Measurements from ENCODE around the gene FBXL17.
A peak's percentile ranks its signal among the peaks of the same experiment; 100 is the strongest.

The FBXL17 gene

GRCh38 chr5:107876261-107876660 is 505.6 kb downstream of the FBXL17 start:
- DNase-seq (ENCODE audit: insufficient read length, low spot score) = no peak
- no peak for FAIRE-seq

GRCh38 chr5:107875833-107876232 is 506.1 kb downstream of the FBXL17 start:
- DNase-seq (ENCODE audit: insufficient read length, low spot score) = no peak
- no peak for FAIRE-seq

GRCh38 chr5:107874795-107875194 is 507.1 kb downstream of the FBXL17 start:
- FAIRE-seq = no peak
- no peak for DNase-seq (ENCODE audit: insufficient read length, low spot score)

- FAIRE-seq (no peak), DNase-seq (ENCODE audit: insufficient read length, low spot score) (no peak)
Observed at GRCh38 chr5:107873877-107874276, 508.0 kb downstream of the FBXL17 start.

- DNase-seq (ENCODE audit: insufficient read length, low spot score) = no peak
- no peak for FAIRE-seq
Observed at GRCh38 chr5:107871023-107871422, 510.9 kb downstream of the FBXL17 start.

GRCh38 chr5:107869438-107870115 is 512.3 kb downstream of the FBXL17 start:
- FAIRE-seq (no peak), DNase-seq (ENCODE audit: insufficient read length, low spot score) (peak; percentile 26)

GRCh38 chr5:107868650-107869409 is 513.1 kb downstream of the FBXL17 start:
- DNase-seq (ENCODE audit: insufficient read length, low spot score) (no peak), FAIRE-seq (no peak)

- DNase-seq (ENCODE audit: insufficient read length, low spot score) (no peak), FAIRE-seq (no peak)
Observed at GRCh38 chr5:107867266-107867665, 514.6 kb downstream of the FBXL17 start.

- DNase-seq (ENCODE audit: insufficient read length, low spot score) (no peak), FAIRE-seq (no peak)
Observed at GRCh38 chr5:107864793-107865192, 517.1 kb downstream of the FBXL17 start.

GRCh38 chr5:107863125-107863524 is 518.8 kb downstream of the FBXL17 start:
- DNase-seq (ENCODE audit: insufficient read length, low spot score) = no peak
- no peak for FAIRE-seq

GRCh38 chr5:107861565-107861964 is 520.3 kb downstream of the FBXL17 start:
- no peak for DNase-seq (ENCODE audit: insufficient read length, low spot score)
- no peak for FAIRE-seq

GRCh38 chr5:107860044-107860443 is 521.9 kb downstream of the FBXL17 start:
- FAIRE-seq = no peak
- DNase-seq (ENCODE audit: insufficient read length, low spot score) = no peak

GRCh38 chr5:107858788-107859187 is 523.1 kb downstream of the FBXL17 start:
- DNase-seq (ENCODE audit: insufficient read length, low spot score) = no peak
- no peak for FAIRE-seq

GRCh38 chr5:107858324-107858723 is 523.6 kb downstream of the FBXL17 start:
- DNase-seq (ENCODE audit: insufficient read length, low spot score) = no peak
- no peak for FAIRE-seq

- no peak for DNase-seq (ENCODE audit: insufficient read length, low spot score)
- FAIRE-seq = no peak
Observed at GRCh38 chr5:107857785-107858184, 524.1 kb downstream of the FBXL17 start.

GRCh38 chr5:107855171-107855570 is 526.7 kb downstream of the FBXL17 start:
- FAIRE-seq (no peak), DNase-seq (ENCODE audit: insufficient read length, low spot score) (no peak)

- FAIRE-seq (no peak), DNase-seq (ENCODE audit: insufficient read length, low spot score) (no peak)
Observed at GRCh38 chr5:107853696-107854095, 528.2 kb downstream of the FBXL17 start.

GRCh38 chr5:107853031-107853430 is 528.9 kb downstream of the FBXL17 start:
- DNase-seq (ENCODE audit: insufficient read length, low spot score) (no peak), FAIRE-seq (no peak)

- no peak for DNase-seq (ENCODE audit: insufficient read length, low spot score)
- FAIRE-seq = no peak
Observed at GRCh38 chr5:107849118-107849517, 532.8 kb downstream of the FBXL17 start.

GRCh38 chr5:107840592-107840991 is 541.3 kb downstream of the FBXL17 start:
- no peak for FAIRE-seq
- DNase-seq (ENCODE audit: insufficient read length, low spot score) = no peak

- no peak for FAIRE-seq
- no peak for DNase-seq (ENCODE audit: insufficient read length, low spot score)
Observed at GRCh38 chr5:107840161-107840560, 541.7 kb downstream of the FBXL17 start.

- FAIRE-seq (no peak), DNase-seq (ENCODE audit: insufficient read length, low spot score) (no peak)
Observed at GRCh38 chr5:107835096-107835495, 546.8 kb downstream of the FBXL17 start.

Measured in HTR-8/SVneo (cell line).